HCT116 (cell line): ENCODE results near the gene MMS22L.

Source experiments
- CTCF ChIP-seq, 3 experiments: fragments of 200-600 bp in 1 of 3; sonication (generic) in 1 of 3; IDR thresholded peaks in 2 of 3; conservative IDR thresholded peaks in 1 of 3; 2 replicates each; pipeline ENCODE4 v1.5.1; 2012 to 2017; ENCODE audit warnings: low read depth in 2 of 3, low read length in 2 of 3, antibody characterized with exemption in 1 of 3, borderline replicate concordance in 1 of 3, control low read depth in 1 of 3, mild to moderate bottlenecking in 1 of 3, mixed read lengths in 1 of 3, mixed run types in 1 of 3, moderate library complexity in 1 of 3; ENCODE audit not compliant: insufficient read depth in 1 of 3
- POLR2AphosphoS5 ChIP-seq: IDR thresholded peaks from 2 replicates; pipeline ENCODE4 v1.6.1; 2011; ENCODE audit warnings: mild to moderate bottlenecking, low read depth, low read length, moderate library complexity
- SP1 ChIP-seq: IDR thresholded peaks from 2 replicates; pipeline ENCODE4 v1.6.1; 2012; ENCODE audit warnings: low read depth
- TCF7L2 ChIP-seq: IDR thresholded peaks from 2 replicates; pipeline ENCODE4 v1.7.0; 2011; ENCODE audit warnings: borderline replicate concordance, inconsistent platforms; ENCODE audit not compliant: insufficient read depth, insufficient read length; ENCODE audit errors: extremely low read depth

DNA sequence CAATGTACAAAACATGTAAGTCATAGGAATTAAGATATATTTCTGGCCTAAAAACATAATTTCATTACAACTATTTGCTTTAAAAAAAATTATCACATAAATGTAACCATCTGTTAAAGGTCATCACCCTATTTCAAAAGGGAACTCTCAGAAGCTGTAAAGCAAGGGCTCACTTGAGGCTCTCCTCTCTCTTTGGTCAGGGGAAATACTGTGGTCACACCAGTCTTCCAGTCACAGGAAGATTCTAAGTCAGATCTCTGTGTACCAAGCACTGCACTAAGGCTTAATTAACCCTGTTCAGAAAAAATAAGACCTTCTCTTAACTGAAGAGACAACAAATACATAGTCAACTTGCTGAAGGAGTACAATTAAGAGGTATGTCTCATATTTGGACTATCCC, 75.6 kb downstream of the MMS22L start:
- TF ChIP-seq SP1: no peak
- no peak for TF ChIP-seq POLR2AphosphoS5
- no peak for TF ChIP-seq CTCF (IDR thresholded peaks at IDR 0.05 in 2 of 3, conservative IDR thresholded peaks at IDR 0.05 in 1 of 3; ENCODE audit: borderline replicate concordance in 1 of 3, insufficient read depth in 1 of 3, low read depth in 2 of 3, low read length in 2 of 3)
- no peak for TF ChIP-seq TCF7L2
